GM12878 (cell line): ENCODE measurements around the gene ZNF585A. TPM values are rescaled to one million over a fixed set of nuclear protein-coding genes. Genes with fewer than 3 reads are reported as not detected.

ENCODE experiments used
- ATAC-seq: fragments of 200-7000 bp; cut with Tn5 transposase; 3 replicates; pipeline ENCODE4 v1.9.1; 2020; ENCODE audit warnings: mild to moderate bottlenecking, moderate library complexity
- BruUV-seq: library from RNA; stranded (reverse); fragments of 400-500 nt; replicated peaks from 2 replicates; lab custom pipeline; 2021; lab: Mats Ljungman, UMichigan
- CTCF ChIA-PET: fragments of 300-600 bp; sonication (Branson Sonifier 250); formaldehyde crosslinking; extraction: SDS; loops from one replicate; lab custom pipeline; 2021; ENCODE audit warnings: inconsistent platforms; lab: Yijun Ruan, JAX
- POLR2A ChIA-PET: fragments of 350-600 bp; formaldehyde crosslinking; extraction: SDS; loops from one replicate; lab custom pipeline; 2021; ENCODE audit warnings: inconsistent platforms; lab: Charles Lee
- RAD21 ChIA-PET: fragments of 300-600 bp; sonication (Branson Sonifier 250); formaldehyde crosslinking; loops from one replicate; lab custom pipeline; 2023; ENCODE audit warnings: antibody characterized with exemption; ENCODE audit not compliant: unreplicated experiment; lab: Charles Lee
- SMC1A ChIA-PET: fragments of 300-600 bp; sonication (Branson Sonifier 250); formaldehyde crosslinking; loops from one replicate; lab custom pipeline; 2023; ENCODE audit not compliant: unreplicated experiment, uncharacterized antibody; lab: Charles Lee
- DNase-seq: peaks from one replicate; pipeline ENCODE4 v3.0.0-alpha.2; 2011; ENCODE audit warnings: low read depth, low spot score
- FAIRE-seq: peaks from 3 replicates; lab custom pipeline; 2011; peaks lifted over from hg19 to GRCh38; lab: Jason Lieb, UNC
- H2AFZ ChIP-seq: 2 replicates; pipeline ENCODE4 v1.6.0; 2011; ENCODE audit warnings: low read depth, low read length, control low read depth; ENCODE audit not compliant: control insufficient read depth
- H3K27ac ChIP-seq: 2 replicates; pipeline ENCODE4 v1.5.1; 2011; ENCODE audit warnings: control low read depth; ENCODE audit not compliant: control insufficient read depth, insufficient read depth
- H3K27me3 ChIP-seq, 2 experiments: replicated peaks in 1 of 2; 2 replicates each; pipeline versions ENCODE4 v1.6.0 to v1.6.1; 2011; ENCODE audit warnings: low read length in 1 of 2; ENCODE audit not compliant: control insufficient read depth in 2 of 2, insufficient read depth in 2 of 2
- H3K36me3 ChIP-seq, 2 experiments: 2 replicates each; pipeline ENCODE4 v1.5.1; 2011; ENCODE audit warnings: low read length in 1 of 2; ENCODE audit not compliant: control insufficient read depth in 2 of 2, insufficient read depth in 2 of 2
- H3K4me1 ChIP-seq: 2 replicates; pipeline ENCODE4 v1.6.1; 2011; ENCODE audit warnings: mild to moderate bottlenecking, low read length, moderate library complexity, mixed read lengths; ENCODE audit not compliant: control insufficient read depth, insufficient read depth
- H3K4me2 ChIP-seq: 2 replicates; pipeline ENCODE4 v1.6.0; 2011; ENCODE audit warnings: control low read depth; ENCODE audit not compliant: control insufficient read depth, insufficient read depth
- H3K4me3 ChIP-seq: fragments of 200-600 bp; sonication (generic); 2 replicates; pipeline ENCODE4 v1.5.1; 2016
- H3K79me2 ChIP-seq: 2 replicates; pipeline ENCODE4 v1.6.0; 2011; ENCODE audit warnings: low read length; ENCODE audit not compliant: control insufficient read depth, insufficient read depth
- H3K9ac ChIP-seq: 2 replicates; pipeline ENCODE4 v1.8.0; 2011; ENCODE audit warnings: low read length, control low read depth, mixed read lengths; ENCODE audit not compliant: control insufficient read depth, insufficient read depth
- H3K9me3 ChIP-seq: replicated peaks from 3 replicates; pipeline ENCODE4 v1.5.1; 2011; ENCODE audit warnings: mild to moderate bottlenecking, low read length; ENCODE audit not compliant: control insufficient read depth, insufficient read depth
- H4K20me1 ChIP-seq: 2 replicates; pipeline ENCODE4 v1.6.0; 2011; ENCODE audit not compliant: control insufficient read depth, insufficient read depth
- FOXK2 ChIP-seq: fragments of 450-650 bp; IDR thresholded peaks from 2 replicates; pipeline ENCODE4 v1.6.1; 2017; ENCODE audit warnings: mild to moderate bottlenecking, moderate library complexity
- MTA3 ChIP-seq: IDR thresholded peaks from 2 replicates; pipeline ENCODE4 v1.6.1; 2012; ENCODE audit warnings: low read length, inconsistent platforms, borderline replicate concordance
- SRF ChIP-seq, 2 experiments: IDR thresholded peaks; 2 replicates each; pipeline ENCODE4 v1.6.1; 2011; ENCODE audit warnings: low read depth in 2 of 2, low read length in 2 of 2, mild to moderate bottlenecking in 1 of 2, moderate library complexity in 1 of 2
- ZNF384 ChIP-seq: IDR thresholded peaks from 2 replicates; pipeline ENCODE4 v1.6.1; 2012; ENCODE audit warnings: low read depth, mild to moderate bottlenecking, low read length, improper control_type of control experiment, borderline replicate concordance
- WGBS: methylation state at CpG from one replicate; pipeline ENCODE4 v1.1.6; 2016; ENCODE audit warnings: low lambda C conversion rate; ENCODE audit not compliant: insufficient replicate concordance, insufficient coverage; ENCODE audit errors: missing lambda C conversion rate; 5-methylcytosine and 5-hydroxymethylcytosine counted together
- in situ Hi-C: fragments of 300-500 bp; cut with MboI; formaldehyde crosslinking; loops from 9 replicates; pipeline ENCODE4 v1.14.3; 2018; ENCODE audit warnings: mixed read lengths
- intact Hi-C: fragments of 100-400 bp; cut with micrococcal nuclease; formaldehyde crosslinking; loops from one replicate; pipeline ENCODE4 v1.14.2; 2022; ENCODE audit not compliant: unreplicated experiment
- polyA plus RNA-seq, 11 experiments: library from polyadenylated mRNA; depleted of rRNA in 4 of 11; unstranded in 6 of 11; stranded (reverse) in 5 of 11; fragments of >200 nt; fragmentation: Nextera tagmentation in 4 of 11; fragmentation: Illumina TruSeq in 1 of 11; extraction: Ambion mirVana in 4 of 11; extraction: Trizol in 1 of 11; gene quantifications; 1 replicate in 1 of 11; 2 replicates in 10 of 11; pipeline versions ENCODE4 v1.2.1 to v1.2.3, GENCODE V29; 2011 to 2016; ENCODE audit warnings: inconsistent platforms in 2 of 11, missing spikeins in 2 of 11, low read depth in 1 of 11
- total RNA-seq, 4 experiments: library from RNA; depleted of rRNA in 3 of 4; stranded (reverse); fragments of >200 nt in 3 of 4; fragmentation: Illumina TruSeq in 1 of 4; extraction: Trizol in 1 of 4; gene quantifications; 2 replicates each; pipeline versions ENCODE4 v1.2.1 to v1.2.3, GENCODE V29; 2013 to 2021
- TF ChIP-seq, protein P1 (sequence below): IDR thresholded peaks from 2 replicates; pipeline ENCODE4 v1.6.1; 2012; ENCODE audit warnings: low read depth, low read length, improper control_type of control experiment
- TF ChIP-seq, protein P2 (sequence below): fragments of 450-650 bp; IDR thresholded peaks from 2 replicates; pipeline ENCODE4 v1.6.1; 2016; ENCODE audit warnings: mild to moderate bottlenecking, moderate library complexity, borderline replicate concordance
- TF ChIP-seq, protein P3 (sequence below): IDR thresholded peaks from 2 replicates; pipeline ENCODE4 v1.6.1; 2011; ENCODE audit warnings: mild to moderate bottlenecking, low read depth, low read length, moderate library complexity; ENCODE audit not compliant: insufficient replicate concordance

ZNF585A gene
- total and polyA plus RNA-seq, 10 of the 15 experiments (the other 5 are each of a cell fraction or from before 2014, with no cell fraction given), result 6.9 to 38.7 (median 14.0) TPM

DNA sequence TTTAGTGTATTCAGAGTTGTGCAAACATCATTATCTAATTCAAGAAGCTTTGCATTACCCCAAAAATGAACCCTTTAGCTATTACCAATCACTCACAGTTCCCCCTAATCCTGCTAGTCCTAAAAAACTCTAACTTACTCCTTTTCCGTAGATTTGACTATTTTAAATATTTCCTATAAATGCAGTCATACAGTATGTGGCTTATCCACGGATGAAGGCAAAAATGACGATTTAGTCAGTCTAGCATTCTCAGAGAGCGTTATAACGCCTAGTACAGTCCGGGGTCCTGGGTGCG lies 44.9 kb upstream of the ZNF585A start:
- CTCF ChIA-PET, result interaction anchor here (1.0 to 1.5 kb wide), 3 partner anchors 9 to 1089 kb away, joined by 3 to 7 read pairs (median 4); partner anchors contain the start of gene ZNF573
- BruUV-seq, result no TSS peak
- H3K4me3 ChIP-seq, result peak overlapping the region; percentile 86
- ATAC-seq, result no peak
- H3K27ac ChIP-seq, result peak overlapping the region; percentile 93
- in situ Hi-C loops (no loop called here), intact Hi-C loops (loop anchor here (1.0 to 10.0 kb wide), 6 partner anchors 45 to 1093 kb away; partner anchors contain the start of genes ZFP30, ZNF146, ZNF420 and ZNF565)
- H2AFZ ChIP-seq, result peak overlapping the region; percentile 89
- H3K9me3 ChIP-seq, result peaks cover 11% of the 10 kb centered on the region; the same call in 2 of the 3 replicates
- WGBS, result 1% methylated on average over 7 of the region's 7 CpGs
- no peak for FAIRE-seq
- no peaks in the 10 kb centered on the region; the same call in 1 of the 2 replicates for H3K4me1 ChIP-seq
- TF ChIP-seq, protein P1, sequence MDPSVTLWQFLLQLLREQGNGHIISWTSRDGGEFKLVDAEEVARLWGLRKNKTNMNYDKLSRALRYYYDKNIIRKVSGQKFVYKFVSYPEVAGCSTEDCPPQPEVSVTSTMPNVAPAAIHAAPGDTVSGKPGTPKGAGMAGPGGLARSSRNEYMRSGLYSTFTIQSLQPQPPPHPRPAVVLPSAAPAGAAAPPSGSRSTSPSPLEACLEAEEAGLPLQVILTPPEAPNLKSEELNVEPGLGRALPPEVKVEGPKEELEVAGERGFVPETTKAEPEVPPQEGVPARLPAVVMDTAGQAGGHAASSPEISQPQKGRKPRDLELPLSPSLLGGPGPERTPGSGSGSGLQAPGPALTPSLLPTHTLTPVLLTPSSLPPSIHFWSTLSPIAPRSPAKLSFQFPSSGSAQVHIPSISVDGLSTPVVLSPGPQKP, result 0 out of 2 replicates have a peak, but pooled peaks have one; percentile 8
- TF ChIP-seq ZNF384, result no peak
- peak overlapping the region; percentile 64 for H3K4me2 ChIP-seq
- RAD21 ChIA-PET, result interaction anchor here (1.1 to 1.5 kb wide), 3 partner anchors 153 to 1003 kb away, joined by 3 to 6 read pairs (median 3); partner anchors contain the start of genes ZNF146, ZNF527 and ZNF565
- SMC1A ChIA-PET, result interaction anchor here (0.6 to 1.1 kb wide), 2 partner anchors 292 to 378 kb away, joined by 3 read pairs; no protein-coding TSS in a partner anchor
- H3K36me3 ChIP-seq, result no peaks in the 10 kb centered on the region; a peak in 1 of 4 replicates
- POLR2A ChIA-PET, result interaction anchor here (0.5 to 1.4 kb wide), 5 partner anchors 100 to 1396 kb away, joined by 3 to 5 read pairs (median 4); partner anchors contain the start of genes ZNF146, ZNF345 and ZNF565
- no peaks in the 10 kb centered on the region for H3K27me3 ChIP-seq
- DNase-seq, result no peak
- H3K9ac ChIP-seq, result peak overlapping the region; percentile 87
- peaks cover 11% of the 10 kb centered on the region for H3K79me2 ChIP-seq
- H4K20me1 ChIP-seq, result no peaks in the 10 kb centered on the region

DNA sequence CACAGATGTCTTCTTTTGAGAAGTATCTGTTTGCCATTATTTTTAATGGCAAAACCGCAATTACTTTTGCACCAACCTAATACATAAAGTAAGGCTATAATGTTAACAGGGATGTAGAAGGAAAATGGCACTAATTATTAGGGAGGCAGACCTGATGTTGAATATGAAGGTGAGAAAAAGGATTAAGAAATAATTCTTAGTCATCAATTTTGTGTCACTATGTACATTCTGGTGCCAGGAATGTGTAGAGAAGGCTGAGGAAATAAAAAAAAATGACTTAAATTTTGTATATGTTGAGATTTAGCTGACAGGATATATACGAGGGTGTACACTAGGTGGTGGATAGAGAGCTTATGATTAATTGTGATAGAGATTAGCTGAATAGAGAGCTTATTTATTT lies 25.3 kb upstream of the ZNF585A start:
- Histone ChIP-seq H3K4me3 (no peak overlapping the region), H3K9me3 (no peaks in the 10 kb centered on the region; the same call in 2 of the 3 replicates), H3K4me1 (no peaks in the 10 kb centered on the region), H4K20me1 (no peaks in the 10 kb centered on the region), H3K79me2 (no peaks in the 10 kb centered on the region), H3K36me3 (no peaks in the 10 kb centered on the region), H3K4me2 (no peak overlapping the region), H3K27ac (no peak overlapping the region), H3K9ac (no peak overlapping the region), H2AFZ (no peak overlapping the region), H3K27me3 (no peaks in the 10 kb centered on the region)
- intact Hi-C loops (no loop called here), in situ Hi-C loops (no loop called here)
- ChIA-PET POLR2A (no interaction called here), RAD21 (no interaction called here), SMC1A (no interaction called here), CTCF (interaction anchor here (0.6 kb wide), 1 partner anchor 1437 kb away, joined by 3 read pairs; no protein-coding TSS in a partner anchor)
- ATAC-seq (no peak), DNase-seq (no peak), FAIRE-seq (no peak)
- WGBS, result 96% methylated on average over 2 of the region's 2 CpGs
- no TSS peak for BruUV-seq
- TF ChIP-seq, protein P2, sequence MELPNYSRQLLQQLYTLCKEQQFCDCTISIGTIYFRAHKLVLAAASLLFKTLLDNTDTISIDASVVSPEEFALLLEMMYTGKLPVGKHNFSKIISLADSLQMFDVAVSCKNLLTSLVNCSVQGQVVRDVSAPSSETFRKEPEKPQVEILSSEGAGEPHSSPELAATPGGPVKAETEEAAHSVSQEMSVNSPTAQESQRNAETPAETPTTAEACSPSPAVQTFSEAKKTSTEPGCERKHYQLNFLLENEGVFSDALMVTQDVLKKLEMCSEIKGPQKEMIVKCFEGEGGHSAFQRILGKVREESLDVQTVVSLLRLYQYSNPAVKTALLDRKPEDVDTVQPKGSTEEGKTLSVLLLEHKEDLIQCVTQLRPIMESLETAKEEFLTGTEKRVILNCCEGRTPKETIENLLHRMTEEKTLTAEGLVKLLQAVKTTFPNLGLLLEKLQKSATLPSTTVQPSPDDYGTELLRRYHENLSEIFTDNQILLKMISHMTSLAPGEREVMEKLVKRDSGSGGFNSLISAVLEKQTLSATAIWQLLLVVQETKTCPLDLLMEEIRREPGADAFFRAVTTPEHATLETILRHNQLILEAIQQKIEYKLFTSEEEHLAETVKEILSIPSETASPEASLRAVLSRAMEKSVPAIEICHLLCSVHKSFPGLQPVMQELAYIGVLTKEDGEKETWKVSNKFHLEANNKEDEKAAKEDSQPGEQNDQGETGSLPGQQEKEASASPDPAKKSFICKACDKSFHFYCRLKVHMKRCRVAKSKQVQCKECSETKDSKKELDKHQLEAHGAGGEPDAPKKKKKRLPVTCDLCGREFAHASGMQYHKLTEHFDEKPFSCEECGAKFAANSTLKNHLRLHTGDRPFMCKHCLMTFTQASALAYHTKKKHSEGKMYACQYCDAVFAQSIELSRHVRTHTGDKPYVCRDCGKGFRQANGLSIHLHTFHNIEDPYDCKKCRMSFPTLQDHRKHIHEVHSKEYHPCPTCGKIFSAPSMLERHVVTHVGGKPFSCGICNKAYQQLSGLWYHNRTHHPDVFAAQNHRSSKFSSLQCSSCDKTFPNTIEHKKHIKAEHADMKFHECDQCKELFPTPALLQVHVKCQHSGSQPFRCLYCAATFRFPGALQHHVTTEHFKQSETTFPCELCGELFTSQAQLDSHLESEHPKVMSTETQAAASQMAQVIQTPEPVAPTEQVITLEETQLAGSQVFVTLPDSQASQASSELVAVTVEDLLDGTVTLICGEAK, result no peak
- TF ChIP-seq MTA3, result no peak
- no peak for TF ChIP-seq FOXK2
- TF ChIP-seq, protein P3, sequence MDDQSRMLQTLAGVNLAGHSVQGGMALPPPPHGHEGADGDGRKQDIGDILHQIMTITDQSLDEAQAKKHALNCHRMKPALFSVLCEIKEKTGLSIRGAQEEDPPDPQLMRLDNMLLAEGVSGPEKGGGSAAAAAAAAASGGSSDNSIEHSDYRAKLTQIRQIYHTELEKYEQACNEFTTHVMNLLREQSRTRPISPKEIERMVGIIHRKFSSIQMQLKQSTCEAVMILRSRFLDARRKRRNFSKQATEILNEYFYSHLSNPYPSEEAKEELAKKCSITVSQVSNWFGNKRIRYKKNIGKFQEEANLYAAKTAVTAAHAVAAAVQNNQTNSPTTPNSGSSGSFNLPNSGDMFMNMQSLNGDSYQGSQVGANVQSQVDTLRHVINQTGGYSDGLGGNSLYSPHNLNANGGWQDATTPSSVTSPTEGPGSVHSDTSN, result no peak
- TF ChIP-seq SRF (IDR thresholded peaks at IDR 0.05; ENCODE audit: low read depth in 2 of 2, low read length in 2 of 2), result no peak
